Activated CD8-positive, alpha-beta memory T cell treated with anti-CD3 and anti-CD28 coated beads, Interleukin-2, amount 50 U/mL, for 48 hours (primary cell): ENCODE results near the gene RAB40A.
"Not testable (repeated sequence)": the region's sequence is repeated elsewhere in the genome, so short reads cannot be mapped to it uniquely, and the experiment has no call there.

ENCODE experiments used
- DNase-seq: peaks from one replicate; pipeline ENCODE4 v3.0.0-alpha.2; 2020

The RAB40A gene

GRCh38 chrX:103520386-103520785 lies 1.1 kb upstream of the RAB40A start:
- DNase-seq: no peak

DNA sequence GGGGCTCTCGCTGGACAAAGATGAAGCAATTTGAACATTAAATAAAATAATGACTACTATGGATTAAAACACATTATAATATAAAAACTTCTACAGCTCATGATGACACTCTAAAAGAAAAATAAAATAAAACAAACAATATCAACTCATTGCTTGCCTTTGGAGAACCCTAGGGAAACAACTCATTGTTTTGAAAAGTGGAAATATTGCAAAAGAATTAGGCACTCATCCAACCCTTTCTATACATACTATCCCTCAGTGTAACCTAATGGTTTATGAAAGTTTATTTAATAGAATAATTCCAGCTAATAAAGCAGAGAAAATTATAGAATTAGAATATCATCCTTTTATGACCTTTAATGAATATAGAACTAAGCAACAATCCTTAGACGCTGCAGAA lies 718 bp downstream of the RAB40A start:
- DNase-seq: no peak

GRCh38 chrX:103517246-103517645 lies 2.0 kb downstream of the RAB40A start:
- no peak for DNase-seq

DNA sequence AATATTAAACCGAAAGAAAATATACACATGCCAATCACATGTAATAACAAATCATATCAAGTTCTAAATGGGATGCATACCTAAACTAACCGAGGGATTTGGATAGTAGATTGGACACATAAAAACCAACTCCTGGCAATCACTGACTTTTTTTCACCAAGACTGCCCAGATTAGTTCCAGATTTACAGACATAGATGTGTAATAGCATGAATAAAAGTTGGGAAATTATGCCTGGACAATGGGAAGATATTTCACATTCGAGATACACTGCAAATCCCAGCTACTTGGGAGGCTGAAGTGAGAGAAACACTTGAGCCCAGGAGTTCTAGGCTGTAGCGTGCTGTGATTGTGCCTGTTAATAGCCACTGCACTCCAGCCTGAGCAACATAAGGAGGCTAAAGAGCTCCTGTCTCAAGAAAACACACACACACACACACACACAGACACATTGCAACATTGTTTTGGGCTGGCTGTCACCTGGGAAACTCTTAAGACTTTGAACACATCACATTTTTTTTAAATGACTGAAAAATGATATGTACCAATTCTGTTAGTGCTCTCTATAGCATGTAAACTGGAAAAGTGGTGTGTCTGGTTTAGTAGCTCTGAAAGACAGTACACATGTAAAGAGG lies 5.7 kb downstream of the RAB40A start:
- DNase-seq: no peak

DNA sequence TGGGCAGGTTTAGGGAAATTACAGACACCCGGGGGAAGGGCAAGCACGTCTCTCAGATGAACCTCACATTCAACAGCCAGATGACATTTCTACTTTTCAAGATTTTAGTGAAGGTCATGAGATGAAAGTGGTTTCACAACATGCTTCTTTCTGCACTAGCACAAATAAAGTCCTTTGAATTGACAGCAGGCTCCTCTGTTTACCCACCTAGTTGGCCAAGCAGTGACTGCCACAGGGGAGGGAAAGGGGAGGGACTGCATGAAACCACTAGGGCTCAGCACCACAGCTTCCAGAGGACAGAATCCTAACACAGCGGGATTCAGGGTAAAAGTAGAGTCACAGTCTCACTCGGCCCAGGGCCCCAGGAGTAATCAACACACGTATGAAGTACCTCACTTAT lies 6.2 kb downstream of the RAB40A start:
- no peak for DNase-seq

DNA sequence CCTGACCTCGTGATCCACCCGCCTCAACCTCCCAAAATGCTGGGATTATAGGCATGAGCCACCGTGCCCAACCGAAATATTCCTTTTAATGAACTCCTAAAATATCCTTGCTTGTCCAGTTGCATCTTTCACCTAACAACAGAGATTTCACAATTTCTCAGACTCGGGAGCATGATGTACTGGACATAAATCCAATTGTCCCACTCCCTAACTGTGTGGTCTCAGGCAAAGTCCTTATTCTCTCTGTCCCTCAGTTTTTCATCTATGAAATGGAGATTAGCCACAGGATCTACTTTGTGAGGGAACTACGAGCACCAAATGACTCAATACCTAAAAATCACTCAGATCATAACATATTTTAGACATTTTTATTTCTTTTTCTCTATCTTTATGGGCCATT lies 9.3 kb downstream of the RAB40A start:
- DNase-seq: no peak

DNA sequence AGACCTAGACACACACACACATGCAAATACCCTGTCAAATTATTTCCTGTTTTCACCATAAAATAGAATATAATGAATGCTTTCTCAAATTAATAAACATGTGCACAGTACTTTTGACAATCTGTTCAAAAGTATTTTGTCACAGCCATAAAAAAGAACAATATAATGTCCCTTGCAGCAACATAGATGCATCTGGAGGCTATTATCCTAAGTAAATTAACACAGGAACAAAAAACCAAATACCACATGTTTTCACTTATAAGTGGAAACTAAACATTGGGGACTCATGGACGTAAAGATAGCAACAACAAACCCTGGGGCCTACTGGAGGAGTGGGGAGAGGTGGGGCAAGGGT lies 15.5 kb downstream of the RAB40A start:
- no peak for DNase-seq

DNA sequence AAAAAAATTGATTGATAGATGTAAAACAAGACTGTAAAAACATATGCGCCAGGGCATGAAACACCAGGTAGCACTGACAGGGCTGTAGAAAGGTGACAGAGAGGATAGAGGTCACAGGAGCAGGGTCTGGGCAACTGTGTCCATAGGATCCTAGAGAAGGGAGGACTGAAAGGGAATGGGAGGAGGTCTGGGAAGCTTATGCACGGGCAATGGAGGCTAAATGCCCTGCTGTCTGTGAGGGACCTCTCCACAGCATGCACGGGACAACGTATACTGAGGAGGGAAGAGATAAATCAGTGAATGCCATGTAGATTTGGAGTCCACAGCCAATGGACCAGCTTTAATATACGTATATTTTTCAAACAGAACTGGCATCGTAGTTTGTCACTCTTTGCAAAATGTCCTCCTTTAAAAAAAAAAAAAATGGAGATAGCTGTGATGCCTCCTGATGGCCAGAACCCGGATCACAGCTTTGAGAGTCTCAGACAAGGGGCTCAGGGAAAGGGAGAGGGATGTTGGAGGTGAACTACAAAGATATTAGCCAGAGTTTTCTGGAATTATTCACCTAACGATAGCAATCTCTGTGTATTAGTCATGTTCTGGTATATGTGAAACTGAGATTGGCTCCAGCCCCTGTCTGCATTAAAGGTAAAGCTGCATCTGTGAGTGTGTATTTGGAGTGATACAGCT lies 16.0 kb downstream of the RAB40A start:
- no peak for DNase-seq

GRCh38 chrX:103498786-103499185 lies 20.5 kb downstream of the RAB40A start:
- DNase-seq: no peak

DNA sequence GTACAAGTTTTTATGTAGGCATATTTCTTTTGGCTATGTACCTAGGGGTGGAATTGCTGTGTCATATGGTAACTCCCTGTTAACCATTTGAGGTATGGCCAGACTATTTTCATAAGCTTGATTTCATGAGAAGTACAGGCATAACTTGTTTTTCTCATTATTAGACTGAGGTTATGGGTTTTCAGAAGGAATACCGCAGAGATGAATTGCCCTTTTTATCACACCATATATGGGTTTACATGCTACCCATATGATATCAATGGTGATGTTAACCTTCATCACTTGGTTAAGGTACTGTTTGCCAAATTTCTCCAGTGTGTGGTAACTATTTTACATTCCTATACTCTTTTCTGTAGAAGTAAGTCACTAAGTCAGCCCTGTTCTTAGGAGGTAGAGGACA lies 23.5 kb downstream of the RAB40A start:
- DNase-seq: no peak

GRCh38 chrX:103493578-103493977 lies 25.7 kb downstream of the RAB40A start:
- DNase-seq: not testable (repeated sequence)

DNA sequence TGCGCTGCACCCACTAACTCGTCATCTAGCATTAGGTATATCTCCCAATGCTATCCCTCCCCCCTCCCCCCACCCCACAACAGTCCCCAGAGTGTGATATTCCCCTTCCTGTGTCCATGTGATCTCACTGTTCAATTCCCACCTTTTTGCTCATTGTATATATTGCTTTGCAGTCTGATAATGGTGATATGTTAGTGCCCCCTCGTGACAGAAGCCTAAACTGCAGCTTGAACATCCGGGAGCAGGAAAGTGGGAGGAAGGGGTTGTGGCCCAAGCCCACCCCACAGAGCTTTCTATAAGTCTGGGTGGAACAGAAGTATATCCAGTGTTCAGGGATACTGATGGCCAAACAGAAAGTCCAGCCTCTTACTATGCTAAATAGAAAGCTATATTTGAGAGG lies 29.6 kb downstream of the RAB40A start:
- peak; percentile 55 for DNase-seq

GRCh38 chrX:103488794-103489193 lies 30.5 kb downstream of the RAB40A start:
- DNase-seq: no peak

DNA sequence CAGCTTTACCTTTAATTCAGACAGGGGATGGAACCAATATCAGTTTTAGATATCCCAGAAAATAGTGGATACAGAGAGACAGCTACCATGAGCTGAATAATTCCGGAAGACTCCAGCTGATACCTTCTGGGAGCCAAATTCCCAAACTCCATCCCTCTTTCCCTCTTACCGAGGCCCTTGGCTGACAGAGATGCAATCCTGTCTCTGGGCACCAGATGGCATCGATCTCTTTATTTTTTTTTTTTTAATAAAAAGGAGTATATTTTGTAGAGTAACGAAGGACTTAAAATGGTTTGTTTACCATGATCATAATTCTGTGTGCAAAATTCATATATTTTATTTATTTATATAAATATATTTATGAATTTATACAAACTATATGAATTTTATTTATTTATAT lies 31.0 kb downstream of the RAB40A start:
- DNase-seq: no peak

- DNase-seq: no peak
Observed at GRCh38 chrX:103483720-103484119, 35.6 kb downstream of the RAB40A start.

DNA sequence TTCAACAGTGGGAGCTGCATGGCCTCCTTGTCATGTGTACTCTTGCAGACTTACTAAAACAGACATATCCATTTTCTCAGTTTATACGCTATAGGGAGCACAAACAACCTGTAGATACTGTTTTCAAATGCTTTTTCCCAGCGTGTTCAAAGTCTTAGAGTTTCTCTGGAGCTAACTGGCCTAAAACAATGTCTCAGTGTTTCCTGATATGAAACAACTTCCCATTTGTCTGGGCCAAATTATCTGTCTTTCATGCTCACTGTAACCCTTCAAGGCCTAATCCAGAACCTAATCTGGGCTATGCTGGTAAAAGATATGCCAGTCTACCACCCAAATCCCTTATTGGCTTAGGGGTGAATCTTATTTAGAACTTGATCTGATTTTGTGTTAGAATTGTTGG lies 38.8 kb downstream of the RAB40A start:
- no peak for DNase-seq

DNA sequence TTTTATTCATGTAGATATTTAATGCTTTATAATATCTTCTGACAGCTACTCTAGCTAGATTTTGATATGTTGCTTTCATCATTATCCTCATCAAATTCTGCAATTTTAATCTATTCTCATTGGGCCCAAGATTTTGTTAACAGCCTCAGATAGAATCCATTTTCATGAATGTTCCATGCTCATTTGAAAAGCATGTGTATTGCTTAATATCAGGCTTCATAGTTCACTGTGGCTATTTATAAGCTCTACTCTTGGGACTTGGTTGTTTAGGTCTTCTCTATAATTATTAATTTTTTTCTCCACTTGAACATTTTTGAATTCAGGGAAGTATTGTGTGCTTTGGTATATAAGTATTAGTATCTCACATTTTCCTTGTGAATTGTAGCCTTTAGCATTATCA lies 41.8 kb downstream of the RAB40A start:
- no peak for DNase-seq

- no peak for DNase-seq
Observed at GRCh38 chrX:103475381-103475780, 43.9 kb downstream of the RAB40A start.

DNA sequence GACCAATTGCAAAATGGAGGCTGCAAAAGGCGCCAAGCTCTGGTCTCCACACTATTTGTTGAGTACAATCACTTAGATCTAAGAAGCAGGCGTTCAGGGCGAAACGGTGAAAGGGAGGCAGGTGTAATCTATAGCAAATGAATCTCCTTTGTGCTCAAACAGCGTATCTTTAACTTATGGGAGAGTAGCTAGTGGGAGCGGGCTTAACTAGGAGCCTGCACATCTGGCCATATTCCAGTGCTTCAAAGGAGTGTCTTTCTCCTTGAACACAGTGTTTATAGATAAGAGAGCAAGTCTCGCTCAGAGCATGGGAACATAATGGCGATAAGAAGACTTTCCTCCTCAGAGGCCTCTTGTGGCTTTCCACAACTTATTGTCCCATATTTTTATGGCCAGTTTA lies 49.3 kb downstream of the RAB40A start:
- not testable (repeated sequence) for DNase-seq

GRCh38 chrX:103467887-103468286 lies 51.4 kb downstream of the RAB40A start:
- DNase-seq: no peak

GRCh38 chrX:103467156-103467555 lies 52.1 kb downstream of the RAB40A start:
- DNase-seq: no peak

DNA sequence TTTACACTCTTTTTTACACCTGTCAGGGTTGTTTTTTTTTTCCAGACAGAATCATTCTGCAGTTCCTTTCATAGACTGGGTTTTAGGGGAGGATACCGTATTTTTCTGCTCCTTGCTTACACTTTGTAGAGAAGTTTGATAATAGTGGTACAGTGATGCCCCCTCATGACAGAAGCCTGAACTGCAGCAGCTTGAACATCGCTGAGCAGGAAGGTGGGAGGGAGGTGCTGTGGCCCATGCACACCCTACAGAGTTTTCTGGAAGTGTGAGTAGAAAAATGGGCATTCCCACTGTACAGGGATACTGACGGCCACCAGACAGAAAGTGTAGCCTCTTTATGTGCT lies 54.5 kb downstream of the RAB40A start:
- peak; percentile 76 for DNase-seq

GRCh38 chrX:103464072-103464773 lies 55.1 kb downstream of the RAB40A start:
- DNase-seq: peak; percentile 48

DNA sequence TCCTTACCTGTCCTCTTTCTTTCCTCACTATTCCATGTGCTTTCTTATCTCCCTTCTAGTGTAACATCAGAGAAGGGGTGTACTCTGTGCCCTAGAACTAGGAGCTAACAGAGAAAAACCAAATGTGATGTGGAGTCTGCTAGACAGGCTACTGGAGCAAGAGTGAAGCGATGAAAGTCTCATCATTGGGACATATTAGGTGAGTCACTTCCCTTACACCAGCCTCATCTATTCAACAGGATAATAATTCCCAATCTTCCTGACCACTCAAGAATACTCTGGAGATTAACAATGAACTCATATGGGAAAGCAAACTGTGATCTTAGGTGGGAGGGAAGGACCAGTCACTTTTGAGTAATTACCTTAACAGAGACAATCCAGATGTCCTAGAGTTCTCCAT lies 58.1 kb downstream of the RAB40A start:
- DNase-seq: no peak
